GM12865 (cell line): ENCODE data around the gene SEMA4B.

Source experiments
- DNase-seq: peaks from one replicate; pipeline ENCODE4 v3.0.0; 2010; ENCODE audit warnings: low read depth
- H3K4me3 ChIP-seq: 2 replicates; pipeline ENCODE4 v1.5.1; 2011; ENCODE audit warnings: mild to moderate bottlenecking, low read depth, low read length, control low read depth
- CTCF ChIP-seq: IDR thresholded peaks from 2 replicates; pipeline ENCODE4 v1.5.1; 2011; ENCODE audit warnings: low read length, control low read depth, low read depth, inconsistent platforms; ENCODE audit not compliant: insufficient read depth; ENCODE audit errors: missing control alignments

Gene SEMA4B

GRCh38 chr15:90233387-90234095, 32.4 kb downstream of the SEMA4B start, which contains the start of gene CIB1:
Gene CIB1, minus strand, starts transcription at chr15:90233941. Its CDS starts 56 bp downstream, at chr15:90233885.
- peak; percentile 99 for DNase-seq
- peak; percentile 39 for TF ChIP-seq CTCF
- H3K4me3 ChIP-seq: peak within 1 kb of the TSS; percentile 89

- H3K4me3 ChIP-seq: peak within 1 kb of the TSS; percentile 89
- TF ChIP-seq CTCF: no peak
- DNase-seq: no peak
Observed at GRCh38 chr15:90234096-90234988, 33.2 kb downstream of the SEMA4B start, which contains the start of gene GDPGP1. Gene GDPGP1, plus strand, starts transcription at chr15:90234209. Its CDS starts 6,700 bp downstream, at chr15:90240909.

- TF ChIP-seq CTCF: no peak
- no peak for DNase-seq
- no peak overlapping the region for H3K4me3 ChIP-seq
Observed at GRCh38 chr15:90239371-90239770, 38.2 kb downstream of the SEMA4B start.

GRCh38 chr15:90240856-90241255, 39.7 kb downstream of the SEMA4B start:
- H3K4me3 ChIP-seq: no peak overlapping the region
- TF ChIP-seq CTCF: no peak
- DNase-seq: no peak

GRCh38 chr15:90241343-90242192, 40.4 kb downstream of the SEMA4B start:
- TF ChIP-seq CTCF: no peak
- DNase-seq: no peak
- H3K4me3 ChIP-seq: no peak overlapping the region

GRCh38 chr15:90243943-90244639, 43.0 kb downstream of the SEMA4B start:
- TF ChIP-seq CTCF: no peak
- DNase-seq: no peak
- H3K4me3 ChIP-seq: no peak overlapping the region
